HG03378 (cell line): ENCODE data around the gene GRIP2.

ENCODE experiments used
- ATAC-seq: cut with Tn5 transposase; IDR thresholded peaks from one replicate; pipeline ENCODE4 v1.9.1; 2021; ENCODE audit warnings: mild to moderate bottlenecking, moderate library complexity; ENCODE audit not compliant: unreplicated experiment

Gene GRIP2

DNA sequence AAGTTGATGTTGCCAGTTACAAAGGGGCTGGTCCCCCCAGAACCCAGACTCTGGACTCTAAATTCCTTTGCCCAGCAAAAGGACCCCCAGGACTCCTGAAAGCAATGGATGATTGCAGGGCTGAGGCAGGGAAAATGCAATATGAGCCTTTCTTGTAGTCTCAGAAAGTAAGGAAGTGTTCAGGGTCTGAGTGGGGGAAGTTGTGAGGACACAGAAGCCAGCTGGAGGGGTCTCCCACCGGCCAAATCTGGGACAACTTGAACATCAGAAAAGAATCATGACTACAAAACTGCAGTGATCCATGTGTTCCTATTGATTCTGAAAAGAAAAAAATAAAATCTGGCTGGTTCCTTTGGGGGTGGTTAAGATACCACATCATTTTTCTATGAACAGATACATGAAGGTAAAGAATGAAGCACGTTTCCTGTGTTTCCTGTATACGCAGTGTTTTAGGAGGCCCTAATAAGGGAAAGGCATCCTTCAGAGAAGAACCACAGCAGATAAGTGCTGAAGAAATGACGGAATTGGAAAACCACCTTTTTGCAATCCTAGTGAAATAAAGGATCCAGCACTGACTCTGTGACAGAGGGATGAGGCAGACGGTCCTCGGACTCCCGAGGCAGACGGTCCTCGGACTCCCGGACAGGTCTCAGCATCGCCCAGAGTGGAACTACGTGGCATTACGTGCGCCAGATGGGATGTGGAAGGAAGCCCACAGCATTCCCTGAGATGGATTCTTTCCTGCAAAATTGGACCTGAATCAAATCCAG lies 22.2 kb upstream of the GRIP2 start:
- no peak for ATAC-seq

DNA sequence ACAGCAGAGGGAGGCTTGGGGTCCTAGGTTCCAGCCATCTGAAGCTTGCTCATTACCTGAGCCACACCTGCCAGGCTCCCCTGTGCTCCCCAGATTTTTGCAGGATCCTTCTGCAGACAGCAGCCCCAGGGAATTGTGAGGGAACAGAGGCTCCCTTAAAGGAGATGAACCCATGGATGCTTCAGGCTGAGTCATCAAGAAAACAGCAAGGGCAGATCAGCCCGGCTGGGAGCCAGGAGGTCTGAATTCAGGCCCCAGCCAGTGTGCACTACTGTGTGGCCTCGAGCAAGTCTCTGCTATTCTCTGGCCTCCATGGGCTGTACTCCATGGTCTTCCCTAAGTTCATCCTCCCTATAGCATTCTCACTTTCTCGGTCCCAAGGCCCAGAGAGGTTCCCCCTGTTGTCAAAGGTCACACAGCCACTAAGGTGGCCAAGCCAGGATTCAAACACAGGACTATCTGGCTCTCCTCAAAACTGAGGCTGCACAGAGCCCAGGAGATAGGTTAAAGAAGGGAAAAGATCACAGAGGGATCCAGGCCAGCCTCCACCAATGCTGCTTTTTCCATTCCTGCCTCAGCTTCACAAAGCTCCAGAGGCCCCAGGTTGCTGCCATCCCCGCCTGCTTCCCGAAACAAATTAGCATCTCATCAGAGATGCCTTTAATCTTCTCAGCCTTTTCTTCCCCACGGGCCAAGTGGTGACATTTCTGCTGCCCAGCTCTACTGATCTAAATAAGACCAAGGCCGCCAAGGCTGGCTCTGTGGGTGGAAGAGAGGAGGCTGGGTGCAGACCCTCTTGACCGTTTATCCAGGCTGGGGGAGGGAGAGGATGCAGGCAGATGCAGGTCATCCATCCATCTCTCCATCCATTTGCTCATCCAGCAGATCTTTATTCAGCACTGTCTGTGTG lies 21.2 kb upstream of the GRIP2 start:
- ATAC-seq = no peak

DNA sequence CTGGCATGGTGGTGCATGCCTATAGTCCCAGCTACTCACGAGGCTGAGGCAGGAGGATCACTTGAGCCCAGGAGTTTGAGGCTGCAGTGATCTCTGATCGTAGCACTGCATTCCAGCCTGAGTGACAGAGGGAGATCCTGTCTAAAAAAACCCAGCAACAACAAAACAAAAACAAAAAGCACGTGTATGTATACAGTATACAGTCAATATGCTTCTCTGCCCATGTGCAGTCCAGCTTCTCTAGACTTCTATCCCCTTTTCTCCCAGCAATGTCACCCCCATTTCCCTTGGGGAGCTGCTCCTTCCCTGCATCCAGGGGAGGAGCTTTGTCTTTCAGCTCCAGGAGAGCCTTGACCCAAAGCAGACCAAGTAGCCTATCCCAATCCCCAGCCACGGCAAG lies 20.0 kb upstream of the GRIP2 start:
- no peak for ATAC-seq

DNA sequence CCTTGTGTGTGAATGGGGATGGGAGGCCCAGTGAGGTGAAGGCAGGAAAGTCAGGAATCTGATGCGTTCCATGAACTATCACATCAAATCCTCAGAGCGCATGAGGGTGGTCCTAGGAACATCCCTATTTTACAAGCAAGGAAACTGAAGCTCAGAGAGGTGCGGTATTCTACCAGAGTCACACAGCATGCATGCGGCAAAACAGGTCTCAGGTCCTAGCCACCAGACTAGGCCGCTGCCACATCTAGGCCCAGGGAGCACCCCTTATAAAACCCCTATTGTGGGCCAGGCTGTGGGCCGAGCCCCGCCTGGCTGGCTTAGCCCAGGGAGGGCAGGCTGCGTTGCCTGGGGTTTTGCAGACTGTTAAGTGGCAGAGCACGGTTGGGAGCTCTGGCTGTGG lies 17.9 kb upstream of the GRIP2 start:
- no peak for ATAC-seq

DNA sequence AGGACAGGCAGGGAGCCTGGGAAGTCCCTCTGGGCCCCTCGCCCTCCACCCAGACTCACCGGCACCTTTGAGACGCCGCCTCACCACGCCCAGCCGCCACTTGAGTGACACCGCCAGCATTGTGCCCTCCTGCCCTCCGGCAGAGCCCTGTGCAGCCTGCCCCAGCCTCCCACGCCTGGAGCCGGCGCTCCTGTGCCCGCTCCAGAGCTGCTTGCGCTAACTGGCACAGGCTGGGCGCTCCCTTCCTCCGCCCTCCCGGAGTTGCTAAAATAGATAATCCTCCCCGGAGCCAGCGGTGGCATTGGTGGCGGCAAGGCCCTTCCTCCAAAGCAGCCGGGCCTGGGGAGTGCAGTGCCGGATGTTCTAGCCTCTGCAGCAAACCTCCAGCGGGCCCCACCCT lies 15.7 kb upstream of the GRIP2 start:
- ATAC-seq = no peak

DNA sequence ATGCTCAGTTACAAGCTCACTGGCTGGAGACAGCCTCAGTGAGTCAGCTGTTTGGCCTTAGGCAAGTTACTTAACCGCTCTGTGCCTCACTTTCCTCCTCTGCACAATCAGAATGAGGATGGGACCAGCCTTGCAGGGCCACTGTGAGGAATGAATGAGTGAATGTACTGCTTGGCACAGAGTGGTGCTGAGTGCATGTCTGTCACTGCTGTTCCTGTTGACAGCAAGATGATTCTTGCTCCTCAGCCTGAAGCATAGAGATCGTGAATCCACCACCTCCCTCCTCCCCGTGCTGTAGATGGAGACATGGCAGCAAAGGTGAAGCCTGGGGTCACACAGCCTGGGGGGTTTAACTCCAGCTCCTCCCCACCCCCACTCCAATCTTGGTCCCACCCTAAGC lies 14.6 kb upstream of the GRIP2 start:
- ATAC-seq = no peak

DNA sequence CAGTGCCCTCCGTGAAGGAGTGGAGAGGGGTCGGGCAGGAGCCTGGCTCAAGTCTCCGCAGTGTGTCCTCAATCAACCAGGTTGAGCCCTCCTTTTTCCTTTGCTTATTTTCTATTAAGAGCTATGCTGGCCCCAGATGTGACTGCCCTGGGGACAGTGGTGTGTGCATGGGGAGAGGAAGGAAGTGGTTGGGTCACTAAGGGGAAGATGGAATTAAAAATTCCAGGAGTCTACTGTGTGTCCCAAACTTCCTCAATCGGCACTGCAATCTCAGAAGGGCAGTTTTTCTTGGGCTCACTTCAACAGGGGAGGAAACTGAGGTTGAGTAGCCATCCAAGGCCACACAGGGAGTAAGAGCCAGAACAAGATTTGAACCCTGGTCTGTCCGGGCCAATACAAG lies 13.7 kb upstream of the GRIP2 start:
- ATAC-seq = no peak

DNA sequence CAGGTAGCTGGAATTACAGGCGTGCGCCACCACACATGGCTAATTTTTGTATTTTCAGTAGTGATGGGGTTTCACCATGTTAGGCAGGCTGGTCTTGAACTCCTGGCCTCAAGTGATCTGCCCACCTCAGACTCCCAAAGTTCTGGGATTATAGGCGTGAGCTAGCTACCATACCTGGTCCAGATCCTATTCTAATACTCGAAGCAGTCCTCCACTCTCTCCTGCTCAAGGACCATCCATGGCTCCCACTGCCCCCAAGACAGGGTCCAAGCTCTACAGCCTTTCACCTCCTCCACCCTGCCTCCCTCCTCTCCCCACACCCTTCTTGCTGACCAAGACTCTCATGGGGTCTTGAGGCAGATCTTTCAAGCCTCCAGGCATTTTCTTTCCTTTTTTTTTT lies 12.6 kb upstream of the GRIP2 start:
- no peak for ATAC-seq

DNA sequence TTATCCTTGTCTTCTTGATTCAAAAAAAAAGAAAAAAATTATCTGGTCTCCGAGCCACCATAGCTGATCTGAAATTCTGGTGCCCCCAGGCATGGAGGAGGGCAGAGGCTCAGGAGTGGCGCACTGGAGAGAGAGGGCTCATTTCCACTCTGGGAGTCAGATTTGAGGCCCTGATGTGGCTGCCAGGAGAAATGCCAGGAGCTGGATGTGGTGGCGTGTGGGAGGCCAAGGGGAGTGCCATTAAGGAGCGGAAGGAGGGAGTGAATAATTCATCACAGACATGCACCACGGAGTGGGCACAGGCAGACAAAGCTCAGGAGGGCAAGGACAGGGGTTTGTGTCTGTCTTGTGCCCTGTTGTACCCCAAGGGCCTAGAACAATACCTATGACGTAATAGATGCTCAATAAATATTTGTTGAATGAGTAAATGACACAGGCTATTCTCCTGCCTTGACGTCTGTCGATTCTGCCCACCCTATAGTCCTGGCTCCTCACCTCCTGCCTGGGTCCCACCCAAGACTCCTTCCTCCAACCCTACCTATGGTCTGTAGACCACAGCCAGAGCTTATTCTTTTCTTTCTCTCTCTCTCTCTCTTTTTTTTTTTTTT lies 12.0 kb upstream of the GRIP2 start:
- ATAC-seq = no peak

DNA sequence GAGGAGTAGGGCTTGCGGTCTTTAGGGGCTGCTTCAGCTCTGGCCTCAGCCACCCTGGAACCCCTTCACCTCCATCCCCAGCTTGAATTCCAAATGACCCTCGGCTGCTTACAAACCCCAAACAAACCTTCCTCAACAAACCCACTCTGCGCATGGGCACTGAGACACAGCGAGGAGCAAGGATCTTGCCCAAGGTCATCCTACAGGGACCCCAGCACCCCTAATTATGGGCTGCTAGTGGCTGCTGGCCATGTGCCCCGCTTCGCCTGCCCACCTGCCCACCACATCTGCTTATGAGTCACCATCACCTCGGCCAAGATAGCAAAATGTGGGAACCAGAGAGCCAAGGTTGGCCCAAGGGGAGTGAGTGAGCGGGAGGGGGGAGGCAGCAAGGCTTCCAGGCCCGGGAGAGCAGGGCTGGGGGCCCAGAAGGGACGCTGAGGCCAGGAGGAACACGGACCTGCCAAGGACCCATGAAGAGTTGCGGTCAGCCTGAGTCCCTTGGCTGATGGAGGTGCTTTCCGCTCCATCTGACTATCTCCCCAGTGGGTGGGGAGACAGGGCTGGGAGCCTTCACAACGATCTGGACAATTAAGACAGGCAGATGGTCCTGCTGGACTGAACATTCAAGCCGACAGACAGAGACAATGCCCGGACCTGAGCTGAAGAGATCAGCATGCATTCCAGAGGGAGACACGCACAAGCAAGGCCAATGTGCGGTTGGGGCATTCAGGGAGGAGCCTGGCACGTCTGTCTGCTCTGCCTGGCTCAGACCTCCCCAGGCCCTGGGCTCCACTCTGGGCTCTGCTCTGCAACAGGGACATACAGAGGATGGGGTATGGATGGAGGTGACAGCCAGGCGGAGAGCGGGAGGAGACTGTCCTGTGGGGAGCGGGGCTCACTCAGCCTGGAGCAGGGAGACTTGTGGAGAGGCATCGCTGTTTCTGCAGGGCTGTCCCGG lies 10.8 kb upstream of the GRIP2 start:
- ATAC-seq = no peak

DNA sequence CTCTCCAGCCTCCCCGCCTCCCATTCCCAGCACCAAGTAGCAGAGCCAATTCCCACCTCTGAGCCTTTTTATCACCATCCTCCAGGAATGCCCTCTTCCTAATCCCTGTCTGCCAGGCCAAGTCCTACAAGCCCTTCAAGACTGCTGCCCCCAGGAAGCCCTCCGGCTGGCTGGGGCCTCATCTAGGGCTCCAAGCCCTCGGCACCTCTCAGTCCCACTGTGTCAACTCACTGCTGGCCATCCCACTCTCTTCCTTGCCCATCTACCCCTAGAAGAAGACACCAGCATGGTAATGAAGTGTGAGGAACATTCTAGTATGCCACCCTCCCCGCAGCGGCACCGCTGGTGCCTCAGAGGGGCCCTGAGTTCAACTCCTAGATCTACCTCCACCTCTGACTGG lies 10.0 kb upstream of the GRIP2 start:
- ATAC-seq = no peak

DNA sequence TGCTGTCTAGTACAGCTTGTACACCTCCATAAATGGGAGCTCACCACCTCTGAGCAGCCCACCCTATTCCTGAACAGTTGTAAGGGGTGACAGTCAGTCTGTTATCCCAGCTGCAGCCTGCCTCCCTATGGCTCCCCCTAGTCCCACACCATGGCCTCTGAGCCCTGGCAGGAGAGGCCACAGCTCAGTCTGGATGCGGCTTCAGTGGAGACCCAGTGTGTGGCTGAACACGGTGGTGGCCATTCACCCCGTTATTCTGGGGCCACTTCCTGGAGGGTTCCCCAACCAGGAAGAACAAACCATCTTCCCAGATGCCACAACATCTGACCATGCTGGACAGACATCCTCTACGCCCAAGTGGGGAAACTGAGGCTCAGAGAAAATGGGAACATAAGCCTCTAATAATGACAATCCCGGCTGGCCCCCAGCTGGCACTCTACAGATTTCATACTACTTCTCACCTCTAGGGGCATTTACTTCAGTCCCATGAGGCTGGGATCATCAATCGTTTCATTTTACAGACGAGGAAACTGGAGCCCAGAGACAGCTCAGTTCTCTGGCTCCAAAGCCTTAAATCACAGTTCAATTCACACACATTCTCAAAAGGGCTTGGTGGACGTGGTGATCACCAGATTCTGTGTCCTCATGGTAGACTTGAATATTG lies 9.2 kb upstream of the GRIP2 start:
- no peak for ATAC-seq

DNA sequence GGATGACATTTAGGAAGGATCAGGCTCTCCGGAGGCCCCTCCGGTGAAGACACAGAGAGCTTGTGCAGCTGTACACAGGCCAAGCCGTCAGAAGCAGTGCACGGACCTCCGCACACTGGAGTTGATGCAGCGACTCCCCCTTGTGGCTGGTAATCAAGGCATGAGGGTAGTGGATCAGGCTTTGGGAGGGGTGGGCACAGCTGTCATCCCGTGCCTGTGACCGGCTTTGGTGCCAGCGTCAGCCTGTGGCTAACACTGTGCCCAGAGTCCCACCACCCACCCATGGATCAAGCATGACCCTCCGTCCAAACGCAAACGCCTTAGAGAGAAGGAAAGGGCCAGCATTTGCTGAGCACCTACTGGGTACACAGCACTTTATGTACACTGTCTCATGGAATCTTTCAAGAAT lies 8.2 kb upstream of the GRIP2 start:
- ATAC-seq = no peak

DNA sequence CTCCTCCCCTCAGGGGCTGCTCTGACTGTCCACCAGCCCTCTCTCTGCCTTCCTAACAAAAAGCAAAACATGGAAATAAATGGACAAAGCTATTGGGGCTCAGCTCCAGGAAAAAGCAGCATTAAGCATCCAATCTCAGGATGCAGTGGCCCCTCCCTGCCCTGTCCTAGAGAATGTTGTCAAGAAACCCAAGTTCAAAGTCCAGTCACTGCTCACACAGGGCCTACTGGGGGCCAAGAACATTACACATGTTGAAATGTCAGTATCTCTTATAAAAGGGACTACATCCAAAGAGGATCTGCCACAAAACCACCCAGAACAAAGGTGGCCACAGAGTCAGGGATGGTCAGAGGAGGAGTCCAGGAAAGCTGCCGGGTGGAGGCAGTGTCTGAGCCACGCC lies 7.6 kb upstream of the GRIP2 start:
- no peak for ATAC-seq

DNA sequence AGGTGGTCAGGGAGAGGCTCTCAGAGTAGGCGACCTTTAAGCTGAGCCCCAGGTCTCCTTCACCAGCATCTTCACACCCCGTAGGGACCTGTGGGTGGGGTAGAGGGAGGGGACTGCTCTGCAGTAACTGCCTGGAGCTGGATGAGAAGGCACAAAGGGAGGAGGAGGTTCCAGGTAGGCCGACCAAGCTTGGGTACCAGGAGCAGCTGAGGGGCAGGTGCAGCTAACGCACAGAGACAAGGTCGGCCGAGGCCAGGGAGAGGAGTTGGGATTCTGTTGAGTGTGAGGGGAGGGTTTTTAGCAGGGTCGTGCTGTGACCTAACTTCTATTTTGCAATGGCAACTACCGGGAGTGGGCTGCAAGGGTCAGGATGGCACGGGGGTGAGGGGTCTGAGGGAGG lies 5.9 kb upstream of the GRIP2 start:
- ATAC-seq = no peak

DNA sequence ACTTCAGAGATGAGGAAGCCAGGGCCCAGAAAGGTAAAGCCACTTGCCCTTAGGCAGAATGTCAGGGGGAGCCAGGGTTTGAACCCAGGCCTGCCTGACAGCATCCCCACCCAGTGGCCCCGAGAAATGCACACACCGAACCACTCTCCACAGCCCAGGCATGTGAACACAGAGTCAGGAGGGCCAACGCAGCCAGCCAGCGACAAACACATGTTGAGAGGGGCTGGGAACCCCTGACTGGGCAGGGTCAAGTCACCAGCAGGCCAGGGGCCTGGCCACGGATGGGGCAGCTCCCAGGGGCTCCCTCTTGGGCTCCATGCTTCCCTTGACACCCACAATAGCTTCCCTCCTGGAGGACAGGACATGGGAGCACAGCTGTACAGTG lies 5.1 kb upstream of the GRIP2 start:
- no peak for ATAC-seq

DNA sequence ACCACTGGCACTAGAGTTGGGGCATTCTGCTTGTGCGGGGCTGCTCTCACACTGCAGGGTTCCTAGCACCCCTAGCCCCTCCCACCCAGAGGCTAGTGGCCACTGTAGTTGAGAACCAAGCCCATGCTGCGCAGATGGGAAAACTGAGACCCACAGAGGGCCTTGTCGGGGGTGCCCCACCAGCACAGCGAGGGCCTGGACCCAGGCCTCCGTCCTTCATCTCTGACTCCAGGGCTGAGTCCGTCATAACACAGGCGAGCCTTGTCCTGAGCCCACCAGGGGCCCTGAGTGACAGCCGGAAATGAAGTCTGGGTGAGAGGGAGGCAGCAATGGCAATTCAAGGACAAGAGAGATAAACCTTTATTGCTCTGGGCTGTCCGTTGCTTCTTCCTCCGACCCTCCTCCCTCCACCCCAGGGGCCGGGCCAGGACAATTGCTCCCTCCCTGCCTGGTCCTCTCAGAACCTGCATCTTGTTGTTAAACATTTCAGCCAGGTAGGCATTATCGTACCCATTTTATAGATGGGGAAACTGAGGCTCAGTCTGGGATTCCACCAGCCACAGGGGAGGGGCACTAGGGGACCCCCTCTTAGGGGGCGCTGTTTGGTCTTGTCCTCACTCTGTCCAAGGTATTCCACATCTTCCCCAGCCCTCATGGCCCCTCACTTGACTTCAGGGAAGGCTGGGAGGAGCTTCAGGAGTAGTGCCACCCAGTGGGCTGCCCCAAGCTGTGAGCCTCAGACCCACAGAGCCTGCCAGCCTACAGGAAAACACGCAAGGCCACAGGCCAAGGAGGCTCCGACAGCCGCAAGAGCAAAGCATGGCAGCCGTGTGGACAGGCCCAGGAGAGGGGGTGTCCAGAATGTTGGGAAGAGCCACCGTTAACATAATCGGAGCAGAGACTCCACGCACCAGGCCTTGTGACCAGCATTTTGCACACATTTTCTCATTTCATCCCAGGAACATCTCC lies 4.4 kb upstream of the GRIP2 start:
- ATAC-seq = no peak

DNA sequence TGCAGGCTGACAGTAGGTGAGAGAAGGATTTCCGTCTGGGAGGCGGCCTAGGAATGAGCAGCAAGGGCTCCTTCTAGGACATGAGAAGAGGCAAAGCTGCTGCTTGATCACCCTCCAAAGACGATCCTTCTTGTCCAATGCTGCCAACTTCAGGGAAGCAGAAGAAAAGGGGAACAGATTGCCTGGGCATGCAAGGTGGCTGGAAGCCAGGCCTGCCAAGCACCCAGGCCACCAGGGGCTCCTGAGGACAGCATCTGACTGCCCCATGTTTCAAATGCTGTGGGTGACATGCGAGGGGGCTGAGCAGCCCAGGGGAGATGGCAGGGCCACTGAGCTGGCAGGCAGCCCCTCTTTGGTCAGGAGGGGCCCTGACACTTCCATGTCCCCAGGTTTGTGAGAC lies 3.3 kb upstream of the GRIP2 start:
- ATAC-seq = no peak

DNA sequence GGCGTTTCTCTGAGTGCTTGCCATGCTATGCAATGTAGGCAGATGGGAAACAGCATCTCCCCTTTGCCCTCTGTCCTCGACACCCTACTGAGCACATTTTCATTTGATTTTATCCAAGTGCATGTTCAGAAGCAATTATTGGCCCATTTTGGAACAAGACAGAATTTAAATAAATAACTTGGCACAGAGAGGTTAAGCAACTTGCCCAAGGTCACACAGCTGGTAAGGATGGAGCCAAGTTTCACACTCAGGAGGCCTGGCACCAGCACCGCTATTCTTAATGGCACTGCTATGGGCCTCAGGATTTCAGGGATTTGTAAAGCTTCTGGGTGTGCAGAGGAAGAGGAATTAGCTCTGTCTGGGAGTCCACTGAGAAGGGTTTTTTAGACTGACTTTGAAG lies 2.5 kb upstream of the GRIP2 start:
- no peak for ATAC-seq
